Smooth muscle cell (in vitro differentiated cells): ENCODE results near the gene RFPL1. TPM values are rescaled to one million over a fixed set of nuclear protein-coding genes. Genes with fewer than 3 reads are reported as not detected.

Source experiments
- DNase-seq: peaks from one replicate; lab custom pipeline; 2025; ENCODE audit not compliant: unreplicated experiment; lab: John Stamatoyannopoulos, UW
- H2AFZ ChIP-seq: fragments of 200-600 bp; sonication (generic); 2 replicates; pipeline ENCODE4 v1.6.0; 2016; ENCODE audit warnings: antibody characterized with exemption, low read depth, mild to moderate bottlenecking
- H3F3A ChIP-seq: fragments of 200-600 bp; sonication (generic); 2 replicates; pipeline ENCODE4 v1.6.0; 2017; ENCODE audit warnings: antibody characterized with exemption, low read depth
- H3K27ac ChIP-seq: fragments of 200-600 bp; sonication (generic); 2 replicates; pipeline ENCODE4 v1.5.1; 2016; ENCODE audit warnings: low read depth, mild to moderate bottlenecking
- H3K27me3 ChIP-seq: fragments of 200-600 bp; sonication (generic); 2 replicates; pipeline ENCODE4 v1.6.1; 2016; ENCODE audit warnings: low read depth, mild to moderate bottlenecking
- H3K36me3 ChIP-seq: fragments of 200-600 bp; sonication (generic); 2 replicates; pipeline ENCODE4 v1.5.1; 2016; ENCODE audit warnings: low read depth
- H3K4me1 ChIP-seq: fragments of 200-600 bp; sonication (generic); 2 replicates; pipeline ENCODE4 v1.5.1; 2016; ENCODE audit warnings: low read depth
- H3K4me2 ChIP-seq: fragments of 200-600 bp; sonication (generic); 2 replicates; pipeline ENCODE4 v1.6.0; 2016; ENCODE audit warnings: mild to moderate bottlenecking
- H3K4me3 ChIP-seq: fragments of 200-600 bp; sonication (generic); 2 replicates; pipeline ENCODE4 v1.5.1; 2016; ENCODE audit warnings: mild to moderate bottlenecking
- H3K79me2 ChIP-seq: fragments of 200-600 bp; sonication (generic); 2 replicates; pipeline ENCODE4 v1.6.0; 2016; ENCODE audit warnings: low read depth, mild to moderate bottlenecking
- H3K9ac ChIP-seq: fragments of 200-600 bp; sonication (generic); 2 replicates; pipeline ENCODE4 v1.6.0; 2016; ENCODE audit warnings: low read depth
- H3K9me3 ChIP-seq: fragments of 200-600 bp; sonication (generic); replicated peaks from 2 replicates; pipeline ENCODE4 v1.5.1; 2016; ENCODE audit warnings: low read depth
- H4K20me1 ChIP-seq: fragments of 200-600 bp; sonication (generic); 2 replicates; pipeline ENCODE4 v1.6.0; 2016; ENCODE audit warnings: low read depth
- CTCF ChIP-seq: fragments of 200-600 bp; sonication (generic); IDR thresholded peaks from 2 replicates; pipeline ENCODE4 v1.5.1; 2017; ENCODE audit warnings: borderline replicate concordance, mild to moderate bottlenecking, antibody characterized with exemption; ENCODE audit not compliant: insufficient read depth, poor library complexity, severe bottlenecking
- WGBS: methylation state at CpG from one replicate; pipeline ENCODE4 v1.1.7; 2016; ENCODE audit warnings: low lambda C conversion rate; 5-methylcytosine and 5-hydroxymethylcytosine counted together
- polyA plus RNA-seq: library from polyadenylated mRNA; unstranded; fragments of >200 nt; fragmentation: Nextera tagmentation; extraction: Ambion mirVana; gene quantifications from 2 replicates; pipeline ENCODE4 v1.2.1, GENCODE V29; 2016
- total RNA-seq: library from RNA; depleted of rRNA; stranded (reverse); fragments of >200 nt; gene quantifications from 2 replicates; pipeline ENCODE4 v1.2.3, GENCODE V29; 2014

The RFPL1 gene
- total and polyA plus RNA-seq, 2 experiments from 2014 or later, result 0.16 TPM; not detected in 1

GRCh38 chr22:29393019-29393608 lies 45.3 kb upstream of the RFPL1 start:
- WGBS, result 85% methylated on average over 2 of the region's 2 CpGs
- no peak overlapping the region for H3K9ac ChIP-seq
- H3K4me3 ChIP-seq, result no peak overlapping the region
- no peaks in the 10 kb centered on the region for H3K9me3 ChIP-seq
- no peaks in the 10 kb centered on the region for H4K20me1 ChIP-seq
- no peak overlapping the region for H2AFZ ChIP-seq
- H3K36me3 ChIP-seq, result no peaks in the 10 kb centered on the region
- no peak for TF ChIP-seq CTCF
- no peaks in the 10 kb centered on the region for H3K4me1 ChIP-seq
- no peak overlapping the region for H3K4me2 ChIP-seq
- peaks cover 2% of the 10 kb centered on the region for H3K79me2 ChIP-seq
- DNase-seq, result no peak
- no peak overlapping the region for H3K27ac ChIP-seq
- H3K27me3 ChIP-seq, result no peaks in the 10 kb centered on the region
- H3F3A ChIP-seq, result no peaks in the 10 kb centered on the region

- no peak overlapping the region for H3K27ac ChIP-seq
- DNase-seq, result peak; percentile 4
- TF ChIP-seq CTCF, result peak; percentile 70
- H4K20me1 ChIP-seq, result no peaks in the 10 kb centered on the region
- H3K4me1 ChIP-seq, result no peaks in the 10 kb centered on the region
- WGBS, result 5% methylated on average over 9 of the region's 10 CpGs
- no peak overlapping the region for H3K4me3 ChIP-seq
- H3K4me2 ChIP-seq, result no peak overlapping the region
- no peak overlapping the region for H3K9ac ChIP-seq
- no peaks in the 10 kb centered on the region for H3K27me3 ChIP-seq
- H3K9me3 ChIP-seq, result no peaks in the 10 kb centered on the region
- no peaks in the 10 kb centered on the region for H3F3A ChIP-seq
- no peaks in the 10 kb centered on the region for H3K36me3 ChIP-seq
- no peaks in the 10 kb centered on the region for H3K79me2 ChIP-seq
- H2AFZ ChIP-seq, result no peak overlapping the region
These were observed 43.3 kb upstream of the RFPL1 start for GRCh38 chr22:29394931-29395581.

- Histone ChIP-seq H3K9me3 (no peaks in the 10 kb centered on the region), H3K79me2 (no peaks in the 10 kb centered on the region), H3K4me2 (no peak overlapping the region), H3K4me3 (no peak overlapping the region), H4K20me1 (no peaks in the 10 kb centered on the region), H3K4me1 (no peaks in the 10 kb centered on the region), H2AFZ (no peak overlapping the region), H3K36me3 (no peaks in the 10 kb centered on the region), H3F3A (no peaks in the 10 kb centered on the region), H3K27me3 (no peaks in the 10 kb centered on the region), H3K9ac (no peak overlapping the region), H3K27ac (no peak overlapping the region)
- TF ChIP-seq CTCF, result no peak
- DNase-seq, result no peak
- 80% methylated on average over 2 of the region's 2 CpGs for WGBS
These were observed 42.3 kb upstream of the RFPL1 start for GRCh38 chr22:29396126-29396525.

GRCh38 chr22:29397791-29398190 lies 40.6 kb upstream of the RFPL1 start:
- no peak overlapping the region for H2AFZ ChIP-seq
- no peak overlapping the region for H3K4me2 ChIP-seq
- no peaks in the 10 kb centered on the region for H3K9me3 ChIP-seq
- H4K20me1 ChIP-seq, result no peaks in the 10 kb centered on the region
- no peak overlapping the region for H3K27ac ChIP-seq
- 92% methylated on average over 6 of the region's 6 CpGs for WGBS
- H3K4me3 ChIP-seq, result no peak overlapping the region
- H3K9ac ChIP-seq, result no peak overlapping the region
- no peaks in the 10 kb centered on the region for H3F3A ChIP-seq
- no peaks in the 10 kb centered on the region for H3K79me2 ChIP-seq
- no peaks in the 10 kb centered on the region for H3K4me1 ChIP-seq
- DNase-seq, result no peak
- TF ChIP-seq CTCF, result no peak
- no peaks in the 10 kb centered on the region for H3K27me3 ChIP-seq
- no peaks in the 10 kb centered on the region for H3K36me3 ChIP-seq
